HUES6 (cell line): ENCODE data around the gene NPHP4.
"Not testable (repeated sequence)": the region's sequence is repeated elsewhere in the genome, so short reads cannot be mapped to it uniquely, and the experiment has no call there.

Source experiments
- H3K27ac ChIP-seq: 2 replicates; pipeline ENCODE4 v1.7.0; 2013; ENCODE audit warnings: low read depth, mild to moderate bottlenecking, low read length, inconsistent platforms
- H3K27me3 ChIP-seq: 2 replicates; pipeline ENCODE4 v1.6.1; 2013; ENCODE audit warnings: low read length; ENCODE audit not compliant: control insufficient read depth, insufficient read depth
- H3K36me3 ChIP-seq: 2 replicates; pipeline ENCODE4 v1.6.1; 2013; ENCODE audit warnings: low read length; ENCODE audit not compliant: control insufficient read depth, insufficient read depth
- H3K4me1 ChIP-seq: 2 replicates; pipeline ENCODE4 v1.6.1; 2013; ENCODE audit warnings: low read length; ENCODE audit not compliant: control insufficient read depth, insufficient read depth
- H3K4me3 ChIP-seq: 2 replicates; pipeline ENCODE4 v1.5.1; 2013; ENCODE audit warnings: low read depth, low read length
- H3K9ac ChIP-seq: one replicate; pipeline ENCODE4 v1.6.1; 2013; ENCODE audit warnings: mild to moderate bottlenecking, low read length
- H3K9me3 ChIP-seq: 2 replicates; pipeline ENCODE4 v1.6.1; 2013; ENCODE audit warnings: low read depth, low read length; ENCODE audit not compliant: control insufficient read depth, insufficient read depth

Gene NPHP4

DNA sequence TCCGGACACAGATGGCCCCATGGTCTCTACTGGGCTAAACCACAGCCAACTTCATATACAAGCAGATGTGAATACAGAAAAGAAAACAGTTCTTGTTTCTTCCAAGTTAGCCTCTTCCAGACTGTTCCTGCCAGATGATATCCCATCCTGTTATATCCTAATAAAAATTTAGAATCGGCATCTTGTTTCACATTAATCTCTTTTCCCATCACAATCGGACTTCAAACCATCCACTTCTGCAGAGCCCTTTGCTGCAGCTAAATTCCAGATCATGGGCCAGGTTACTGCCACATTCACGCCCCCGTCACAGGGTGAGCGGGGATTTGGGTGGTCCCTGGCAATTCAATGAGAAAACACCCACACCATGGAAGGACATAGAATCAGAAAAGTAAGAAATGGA is 57.2 kb downstream of the NPHP4 start:
- Histone ChIP-seq H3K27me3 (no peaks in the 10 kb centered on the region), H3K9me3 (peaks cover 6% of the 10 kb centered on the region; the same call in 1 of the 2 replicates), H3K27ac (no peak overlapping the region), H3K36me3 (peaks cover 5% of the 10 kb centered on the region; the same call in 1 of the 2 replicates), H3K9ac (no peak overlapping the region), H3K4me1 (no peaks in the 10 kb centered on the region), H3K4me3 (no peak overlapping the region)

DNA sequence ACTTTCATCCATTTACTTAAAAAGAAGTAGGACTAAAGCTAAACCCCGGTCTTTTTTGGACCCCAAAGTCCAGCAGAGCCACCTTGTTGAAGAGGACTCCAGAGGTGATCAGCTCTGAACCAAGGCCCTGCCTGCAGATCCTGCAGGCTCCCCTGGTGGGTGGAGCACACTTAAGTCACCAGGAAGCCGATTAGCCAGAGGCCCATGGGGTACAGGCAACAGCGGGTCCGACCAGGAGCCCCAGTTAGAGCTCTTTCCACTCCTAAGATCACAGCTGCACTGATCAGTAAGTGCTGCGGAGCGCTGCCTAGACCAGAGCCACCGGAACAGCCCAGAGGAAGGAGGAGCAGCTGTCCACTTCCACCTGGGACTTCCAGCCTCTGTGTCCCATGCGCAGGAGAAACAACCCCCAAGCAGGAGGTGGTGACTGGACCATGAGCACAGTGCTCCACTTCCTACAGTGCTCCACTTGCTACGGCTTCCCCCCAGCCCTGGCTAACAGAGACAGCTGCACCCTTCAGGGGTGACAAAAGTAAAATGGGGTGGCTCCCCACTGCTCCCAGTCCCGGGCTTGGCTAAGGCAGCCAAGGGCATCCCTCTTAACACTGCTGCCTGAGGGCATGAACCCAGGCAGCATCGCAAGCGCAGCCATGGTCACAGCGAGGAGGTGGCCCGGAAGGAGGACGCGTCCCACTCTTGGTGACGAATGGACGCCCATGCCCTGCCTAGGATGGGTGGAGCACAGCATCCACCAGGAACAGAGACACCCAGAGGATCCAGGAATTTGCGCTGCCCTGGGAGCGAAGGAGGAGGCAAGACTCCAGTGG is 58.0 kb downstream of the NPHP4 start:
- peaks cover 5% of the 10 kb centered on the region; the same call in 1 of the 2 replicates for H3K36me3 ChIP-seq
- no peaks in the 10 kb centered on the region for H3K27me3 ChIP-seq
- H3K9ac ChIP-seq, result no peak overlapping the region
- peaks cover 6% of the 10 kb centered on the region; the same call in 1 of the 2 replicates for H3K9me3 ChIP-seq
- H3K4me3 ChIP-seq, result no peak overlapping the region
- no peak overlapping the region for H3K27ac ChIP-seq
- H3K4me1 ChIP-seq, result no peaks in the 10 kb centered on the region

DNA sequence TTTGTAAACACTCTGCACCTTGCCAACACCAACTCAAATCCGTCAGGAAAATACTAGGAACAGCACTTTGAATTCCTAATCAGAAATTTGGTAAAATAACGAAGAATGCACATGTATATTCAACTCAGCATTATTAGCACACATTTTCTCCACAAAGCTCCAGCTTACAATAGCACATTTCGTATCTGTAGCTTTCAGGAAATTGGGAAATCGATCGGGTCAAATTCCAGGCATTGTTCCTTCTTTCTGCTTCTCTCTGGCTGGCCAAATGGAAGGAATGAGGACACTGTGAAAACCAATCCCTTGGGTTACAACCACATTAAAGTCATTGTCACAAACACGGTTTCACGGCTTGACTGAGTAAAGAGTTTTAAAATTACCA is 58.6 kb downstream of the NPHP4 start:
- Histone ChIP-seq H3K9ac (no peak overlapping the region), H3K4me3 (no peak overlapping the region), H3K9me3 (peaks cover 6% of the 10 kb centered on the region; the same call in 1 of the 2 replicates), H3K27me3 (no peaks in the 10 kb centered on the region), H3K4me1 (no peaks in the 10 kb centered on the region), H3K27ac (no peak overlapping the region), H3K36me3 (peaks cover 5% of the 10 kb centered on the region; the same call in 1 of the 2 replicates)

DNA sequence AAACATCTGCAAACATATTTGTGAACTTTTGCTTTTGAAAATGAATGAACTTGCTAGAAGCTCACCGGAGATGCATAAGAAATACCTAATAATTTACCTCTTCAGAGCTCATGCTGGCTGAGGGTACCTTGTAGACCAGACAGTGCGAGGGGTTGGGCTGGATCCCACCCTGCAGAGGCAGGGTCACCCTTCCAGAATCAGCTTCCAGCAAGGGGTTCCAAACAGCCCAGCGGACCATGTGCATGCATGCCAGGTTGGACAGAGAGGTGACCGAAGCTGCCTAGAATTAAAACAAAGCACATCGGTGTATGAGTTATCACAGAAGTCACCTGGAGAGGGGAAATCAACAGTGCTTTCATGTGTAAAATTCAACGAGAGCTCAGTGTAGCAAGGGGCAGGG is 59.2 kb downstream of the NPHP4 start:
- Histone ChIP-seq H3K4me1 (no peaks in the 10 kb centered on the region), H3K9me3 (peaks cover 6% of the 10 kb centered on the region; the same call in 1 of the 2 replicates), H3K27ac (no peak overlapping the region), H3K9ac (no peak overlapping the region), H3K27me3 (no peaks in the 10 kb centered on the region), H3K4me3 (no peak overlapping the region), H3K36me3 (peaks cover 3% of the 10 kb centered on the region; the same call in 1 of the 2 replicates)

DNA sequence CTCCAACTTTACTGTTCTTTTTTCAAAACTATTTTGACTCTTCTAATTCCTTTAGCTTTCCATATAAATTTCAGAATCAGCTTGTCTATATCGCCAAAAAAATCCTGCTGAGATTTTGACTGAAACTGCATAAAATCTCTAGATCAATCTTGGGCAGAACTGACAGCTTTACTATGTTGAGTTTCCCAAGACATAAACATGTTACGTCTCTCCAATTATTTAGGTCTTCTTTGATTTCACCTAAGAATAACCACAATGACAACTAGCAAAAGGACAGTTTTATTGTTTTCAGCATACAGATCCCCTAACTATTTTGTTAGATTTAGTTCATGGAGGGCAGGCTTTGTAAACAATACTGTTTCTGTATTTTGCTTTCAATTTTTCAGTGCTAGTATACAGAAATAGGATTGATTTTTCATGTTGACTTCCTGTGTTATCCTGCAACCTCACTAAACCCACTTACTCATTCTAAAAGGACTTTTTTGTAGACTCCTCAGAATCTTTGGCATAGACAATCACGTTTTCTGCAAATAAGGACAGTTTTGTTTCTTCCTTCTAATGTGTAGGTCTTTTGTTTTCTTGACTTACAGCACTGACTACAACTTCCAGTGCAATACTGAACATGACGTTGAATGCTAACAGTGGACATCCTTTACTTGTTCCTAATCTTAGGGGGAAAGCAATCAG is 63.4 kb downstream of the NPHP4 start:
- Histone ChIP-seq H3K9ac (no peak overlapping the region), H3K9me3 (no peaks in the 10 kb centered on the region), H3K4me1 (no peaks in the 10 kb centered on the region), H3K27me3 (no peaks in the 10 kb centered on the region), H3K36me3 (no peaks in the 10 kb centered on the region; the same call in 1 of the 2 replicates), H3K27ac (no peak overlapping the region), H3K4me3 (no peak overlapping the region)

DNA sequence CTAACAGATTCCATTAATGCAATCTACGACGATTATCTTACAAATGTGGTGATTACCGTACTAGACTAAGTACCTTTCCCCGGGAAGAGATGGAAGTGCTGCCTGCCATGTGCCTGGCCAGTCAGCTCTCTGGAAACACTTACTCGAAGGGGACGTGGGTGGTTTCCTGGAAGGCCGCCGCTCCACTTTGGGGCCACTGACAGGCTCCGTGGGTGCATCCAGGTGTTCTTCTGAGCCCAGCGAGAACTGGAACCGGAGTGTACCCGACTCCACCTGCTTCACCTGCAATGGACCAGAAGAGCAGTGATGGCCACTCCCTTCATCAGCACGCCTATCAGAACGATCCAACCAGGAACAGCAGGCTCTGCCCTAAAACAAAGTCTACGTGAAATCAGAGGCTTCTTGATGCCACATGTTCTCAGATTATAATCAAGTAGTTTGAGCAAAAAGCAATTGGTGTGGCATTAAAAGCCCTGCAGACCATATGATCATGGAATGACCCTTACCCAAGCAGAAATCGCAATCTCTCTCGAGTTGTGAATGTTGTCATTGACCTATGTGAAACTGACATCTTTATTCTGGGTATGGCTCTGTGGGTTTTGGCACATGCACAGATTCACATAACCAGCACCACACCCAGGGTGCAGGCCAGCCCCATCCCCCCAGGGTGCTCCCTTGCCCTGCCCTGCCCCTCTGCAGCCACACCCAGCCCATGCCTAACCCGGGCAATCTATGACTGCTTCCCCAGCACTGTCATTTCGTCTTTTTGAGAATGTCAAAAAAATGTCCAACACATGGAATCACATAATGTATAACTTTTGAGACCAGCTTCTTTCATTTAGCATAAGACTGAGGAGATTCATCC is 64.5 kb downstream of the NPHP4 start:
- Histone ChIP-seq H3K36me3 (no peaks in the 10 kb centered on the region), H3K9ac (no peak overlapping the region), H3K4me3 (no peak overlapping the region), H3K4me1 (no peaks in the 10 kb centered on the region), H3K9me3 (no peaks in the 10 kb centered on the region), H3K27ac (no peak overlapping the region), H3K27me3 (no peaks in the 10 kb centered on the region)

DNA sequence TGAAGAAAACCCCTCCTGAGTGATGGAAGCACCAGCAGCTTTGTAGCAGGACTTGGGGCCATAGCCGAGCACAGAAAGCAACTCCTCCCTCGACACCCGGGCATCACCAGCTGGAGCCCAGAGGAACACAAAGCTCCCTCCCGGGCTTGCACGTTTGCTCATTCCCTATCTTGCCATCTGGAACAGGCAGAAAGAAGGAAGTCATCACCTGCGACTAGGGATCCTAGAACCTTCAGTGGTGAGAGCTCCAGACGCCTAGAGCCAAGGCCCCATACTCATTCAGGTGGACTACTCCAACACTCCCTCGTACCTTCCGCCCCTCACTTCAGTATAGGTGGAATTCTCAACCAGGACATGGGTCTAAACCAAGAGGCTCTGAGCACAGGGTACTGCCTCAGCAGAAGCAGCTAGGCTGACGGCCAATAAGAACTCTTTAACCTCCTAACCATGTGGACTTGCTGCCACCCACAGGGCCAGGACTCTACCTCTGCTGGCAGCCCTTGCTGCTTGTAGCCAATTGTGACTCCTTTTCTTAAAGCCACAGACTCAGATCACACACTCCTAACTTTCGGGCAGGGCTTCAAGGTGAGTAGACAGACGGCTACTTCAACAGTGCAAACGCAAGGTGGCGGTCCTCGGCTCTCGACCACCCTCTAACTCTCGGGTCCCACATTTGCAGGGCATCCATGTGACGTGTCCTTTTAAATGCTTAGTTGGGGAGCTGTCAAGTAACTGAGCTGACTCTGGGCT is 65.4 kb downstream of the NPHP4 start:
- Histone ChIP-seq H3K9ac (no peak overlapping the region), H3K36me3 (no peaks in the 10 kb centered on the region; the same call in 1 of the 2 replicates)

DNA sequence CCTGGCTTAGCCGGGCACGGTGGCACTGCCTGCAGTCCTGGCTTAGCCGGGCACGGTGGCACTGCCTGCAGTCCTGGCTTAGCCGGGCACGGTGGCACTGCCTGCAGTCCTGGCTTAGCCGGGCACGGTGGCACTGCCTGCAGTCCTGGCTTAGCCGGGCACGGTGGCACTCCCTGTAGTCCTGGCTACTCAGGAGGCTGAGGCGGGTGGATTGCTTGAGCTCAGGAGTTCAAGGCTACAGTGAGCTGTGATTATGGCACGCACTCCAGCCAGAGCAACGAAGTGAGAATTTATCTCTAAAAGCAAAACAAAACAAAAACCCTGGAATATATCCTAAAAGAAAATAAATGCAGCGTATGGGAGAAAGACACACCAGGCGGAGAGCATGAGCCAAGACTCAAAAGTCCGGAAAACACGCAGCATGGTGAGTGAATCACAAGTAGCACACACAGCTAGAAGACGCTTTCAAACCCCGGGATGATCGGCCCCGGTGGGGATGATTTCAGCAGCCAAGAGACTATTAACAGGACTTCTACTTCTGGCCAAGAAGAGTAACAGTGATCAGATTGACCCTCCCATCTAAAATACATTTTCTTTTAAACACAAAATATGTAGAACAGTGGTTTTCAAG is 69.4 kb downstream of the NPHP4 start:
- not testable (repeated sequence) for H3K9me3 ChIP-seq, H3K4me1 ChIP-seq, H3K27ac ChIP-seq, H3K9ac ChIP-seq, H3K4me3 ChIP-seq, H3K27me3 ChIP-seq, H3K36me3 ChIP-seq

More for the DNA sequence above, 65.4 kb downstream of the NPHP4 start:
- Histone ChIP-seq H3K4me3 (no peak overlapping the region), H3K4me1 (no peaks in the 10 kb centered on the region), H3K9me3 (no peaks in the 10 kb centered on the region), H3K27me3 (no peaks in the 10 kb centered on the region), H3K27ac (no peak overlapping the region)

DNA sequence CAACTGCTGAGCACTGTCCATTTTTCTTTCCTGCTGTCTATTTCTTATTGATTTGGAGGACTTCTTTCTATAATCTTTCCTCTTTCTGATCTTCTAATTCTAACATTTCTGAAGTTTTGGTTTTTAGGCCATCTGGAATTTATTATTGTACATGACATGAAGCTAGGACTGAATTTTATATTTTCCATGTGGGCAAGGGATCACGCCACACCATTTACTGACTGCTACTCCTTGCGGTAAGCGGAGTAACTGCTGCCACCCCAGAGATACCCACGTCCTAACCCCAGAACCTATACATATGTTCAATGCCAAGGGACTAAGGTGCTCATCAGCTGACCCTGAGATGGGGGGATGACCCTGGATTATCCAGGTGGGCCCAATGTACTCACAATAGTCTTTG is 70.6 kb downstream of the NPHP4 start:
- Histone ChIP-seq H3K27me3 (no peaks in the 10 kb centered on the region), H3K36me3 (no peaks in the 10 kb centered on the region; the same call in 1 of the 2 replicates), H3K4me3 (no peak overlapping the region), H3K9me3 (no peaks in the 10 kb centered on the region), H3K4me1 (no peaks in the 10 kb centered on the region), H3K27ac (no peak overlapping the region), H3K9ac (no peak overlapping the region)

DNA sequence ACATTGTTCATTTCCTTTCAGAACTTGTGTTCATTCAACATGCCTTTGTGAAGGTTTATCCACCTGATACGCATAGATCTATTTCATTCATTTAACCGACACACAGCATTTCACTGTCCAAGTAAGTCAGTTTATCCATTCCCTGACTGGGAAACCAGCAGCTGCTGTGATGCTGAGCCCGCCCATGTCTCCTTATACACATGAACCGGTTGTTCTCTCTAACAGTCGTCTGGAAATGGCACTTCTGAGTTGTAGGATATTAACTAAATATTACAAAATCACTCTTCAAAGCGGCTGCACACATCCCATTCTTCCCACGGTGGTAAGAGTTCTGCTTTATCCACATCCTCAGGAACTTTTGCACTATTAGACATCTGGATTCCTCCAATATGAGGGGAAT is 71.1 kb downstream of the NPHP4 start:
- no peak overlapping the region for H3K4me3 ChIP-seq
- no peak overlapping the region for H3K27ac ChIP-seq
- H3K27me3 ChIP-seq, result no peaks in the 10 kb centered on the region
- H3K4me1 ChIP-seq, result no peaks in the 10 kb centered on the region
- H3K9me3 ChIP-seq, result no peaks in the 10 kb centered on the region
- no peaks in the 10 kb centered on the region; the same call in 1 of the 2 replicates for H3K36me3 ChIP-seq
- H3K9ac ChIP-seq, result no peak overlapping the region
